Hepatocyte (in vitro differentiated cells): ENCODE measurements around the gene KCNIP3. TPM values are rescaled to one million over a fixed set of nuclear protein-coding genes. Genes with fewer than 3 reads are reported as not detected.

ENCODE experiments used
- DNase-seq: peaks from one replicate; pipeline ENCODE4 v3.0.0-alpha.2; 2016; ENCODE audit warnings: low spot score
- H2AFZ ChIP-seq: fragments of 200-600 bp; sonication (generic); 2 replicates; pipeline ENCODE4 v1.6.0; 2016; ENCODE audit warnings: antibody characterized with exemption, mild to moderate bottlenecking
- H3K27ac ChIP-seq: fragments of 200-600 bp; sonication (generic); 2 replicates; pipeline ENCODE4 v1.5.1; 2016; ENCODE audit warnings: mild to moderate bottlenecking
- H3K27me3 ChIP-seq: fragments of 200-600 bp; sonication (generic); 2 replicates; pipeline ENCODE4 v1.6.1; 2016
- H3K36me3 ChIP-seq: fragments of 200-600 bp; sonication (generic); replicated peaks from 2 replicates; pipeline ENCODE4 v1.5.1; 2016; ENCODE audit warnings: low read depth; ENCODE audit not compliant: insufficient read depth
- H3K4me1 ChIP-seq: fragments of 200-600 bp; sonication (generic); 2 replicates; pipeline ENCODE4 v1.5.1; 2016; ENCODE audit warnings: mild to moderate bottlenecking, moderate library complexity; ENCODE audit not compliant: insufficient read depth
- H3K4me2 ChIP-seq: fragments of 200-600 bp; sonication (generic); 2 replicates; pipeline ENCODE4 v1.6.0; 2016
- H3K4me3 ChIP-seq: fragments of 200-600 bp; sonication (generic); 2 replicates; pipeline ENCODE4 v1.5.1; 2016; ENCODE audit warnings: mild to moderate bottlenecking
- H3K79me2 ChIP-seq: fragments of 200-600 bp; sonication (generic); 2 replicates; pipeline ENCODE4 v1.6.0; 2017; ENCODE audit warnings: mild to moderate bottlenecking
- H3K9me2 ChIP-seq: fragments of 200-600 bp; sonication (generic); replicated peaks from 2 replicates; pipeline ENCODE4 v1.6.0; 2017; ENCODE audit warnings: mild to moderate bottlenecking; ENCODE audit not compliant: insufficient read depth
- H3K9me3 ChIP-seq: fragments of 200-600 bp; sonication (generic); 2 replicates; pipeline ENCODE4 v1.5.1; 2016; ENCODE audit warnings: low read depth, mild to moderate bottlenecking
- H4K20me1 ChIP-seq: fragments of 200-600 bp; sonication (generic); 2 replicates; pipeline ENCODE4 v1.6.0; 2016; ENCODE audit warnings: mild to moderate bottlenecking; ENCODE audit not compliant: insufficient read depth, poor library complexity, severe bottlenecking
- CTCF ChIP-seq: fragments of 200-600 bp; sonication (generic); IDR thresholded peaks from 2 replicates; pipeline ENCODE4 v1.5.1; 2016; ENCODE audit warnings: antibody characterized with exemption, mild to moderate bottlenecking; ENCODE audit not compliant: poor library complexity
- EZH2 ChIP-seq: fragments of 200-600 bp; sonication (generic); IDR thresholded peaks from 2 replicates; pipeline ENCODE4 v1.6.1; 2016; ENCODE audit warnings: antibody characterized with exemption, mild to moderate bottlenecking, borderline replicate concordance
- EZH2phosphoT487 ChIP-seq: fragments of 200-600 bp; sonication (generic); IDR thresholded peaks from one replicate; pipeline ENCODE4 v1.6.1; 2018; ENCODE audit warnings: antibody characterized with exemption, mild to moderate bottlenecking, low read depth, moderate library complexity; ENCODE audit not compliant: unreplicated experiment, severe bottlenecking
- WGBS: methylation state at CpG from one replicate; pipeline ENCODE4 v1.1.6; 2016; ENCODE audit warnings: low lambda C conversion rate; ENCODE audit errors: missing lambda C conversion rate; 5-methylcytosine and 5-hydroxymethylcytosine counted together
- polyA plus RNA-seq: library from polyadenylated mRNA; unstranded; fragments of >200 nt; fragmentation: Nextera tagmentation; extraction: Ambion mirVana; gene quantifications from 2 replicates; pipeline ENCODE4 v1.2.1, GENCODE V29; 2016
- total RNA-seq: library from RNA; depleted of rRNA; stranded (reverse); fragments of >200 nt; gene quantifications from 2 replicates; pipeline ENCODE4 v1.2.3, GENCODE V29; 2014

KCNIP3 gene
- total and polyA plus RNA-seq, 2 experiments from 2014 or later, result 6.1 to 6.5 TPM

GRCh38 chr2:95351598-95351915, 54.4 kb downstream of the KCNIP3 start:
- H3K4me1 ChIP-seq, result no peaks in the 10 kb centered on the region
- H3K9me2 ChIP-seq, result no peaks in the 10 kb centered on the region
- no peak overlapping the region for H3K4me2 ChIP-seq
- no peaks in the 10 kb centered on the region for H4K20me1 ChIP-seq
- H3K9me3 ChIP-seq, result no peaks in the 10 kb centered on the region
- H3K36me3 ChIP-seq, result no peaks in the 10 kb centered on the region
- peaks cover 28% of the 10 kb centered on the region for H3K27me3 ChIP-seq
- no peaks in the 10 kb centered on the region for H3K79me2 ChIP-seq
- H2AFZ ChIP-seq, result no peak overlapping the region
- DNase-seq, result no peak
- no peak overlapping the region for H3K4me3 ChIP-seq
- TF ChIP-seq EZH2 (no peak), CTCF (no peak), EZH2phosphoT487 (no peak)
- no peak overlapping the region for H3K27ac ChIP-seq
- 75% methylated on average over 4 of the region's 4 CpGs for WGBS

DNA sequence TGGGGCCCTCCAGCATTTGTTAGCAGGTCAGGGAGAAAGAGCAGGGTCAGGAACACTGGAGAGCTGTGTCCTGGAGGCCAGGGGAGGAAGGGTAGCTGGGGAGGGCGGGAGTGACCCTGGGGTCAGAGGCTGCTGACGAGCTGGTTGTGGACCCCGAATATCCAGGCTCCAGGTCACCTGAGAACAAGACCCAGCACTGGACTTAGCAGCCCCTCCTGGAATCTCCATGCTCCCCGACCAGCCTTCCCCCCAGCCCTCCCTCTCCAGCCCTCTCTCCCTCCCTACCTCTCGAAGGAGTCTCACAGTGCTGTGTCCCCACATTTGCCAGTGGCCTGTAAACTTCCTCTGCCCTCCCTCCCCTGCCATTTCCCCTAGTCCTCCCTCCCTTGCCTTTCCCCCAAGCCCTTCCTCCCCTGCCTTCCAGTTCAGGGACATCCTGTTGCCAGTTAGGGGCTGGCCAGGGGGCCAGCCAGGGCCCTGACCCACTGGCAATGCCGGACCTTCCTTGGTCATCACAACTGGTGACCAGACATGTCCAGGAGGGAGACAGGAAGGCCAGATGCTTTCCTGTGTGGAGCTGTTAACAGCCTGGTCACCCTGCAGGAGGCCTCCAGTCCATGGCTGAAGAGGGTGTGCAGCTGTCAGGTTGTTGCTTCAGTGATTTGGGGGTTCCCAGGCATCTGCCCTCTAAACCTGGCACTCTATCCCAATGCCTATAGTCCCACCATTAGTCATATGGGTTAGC, 55.3 kb downstream of the KCNIP3 start:
- Histone ChIP-seq H3K4me2 (no peak overlapping the region), H3K4me3 (no peak overlapping the region), H2AFZ (no peak overlapping the region), H3K27ac (no peak overlapping the region), H3K4me1 (no peaks in the 10 kb centered on the region), H3K36me3 (no peaks in the 10 kb centered on the region), H3K9me2 (no peaks in the 10 kb centered on the region), H4K20me1 (no peaks in the 10 kb centered on the region), H3K79me2 (no peaks in the 10 kb centered on the region), H3K27me3 (peaks cover 21% of the 10 kb centered on the region), H3K9me3 (no peaks in the 10 kb centered on the region)
- TF ChIP-seq EZH2phosphoT487, result no peak
- no peak for TF ChIP-seq CTCF
- 92% methylated on average over 2 of the region's 6 CpGs for WGBS
- no peak for DNase-seq

DNA sequence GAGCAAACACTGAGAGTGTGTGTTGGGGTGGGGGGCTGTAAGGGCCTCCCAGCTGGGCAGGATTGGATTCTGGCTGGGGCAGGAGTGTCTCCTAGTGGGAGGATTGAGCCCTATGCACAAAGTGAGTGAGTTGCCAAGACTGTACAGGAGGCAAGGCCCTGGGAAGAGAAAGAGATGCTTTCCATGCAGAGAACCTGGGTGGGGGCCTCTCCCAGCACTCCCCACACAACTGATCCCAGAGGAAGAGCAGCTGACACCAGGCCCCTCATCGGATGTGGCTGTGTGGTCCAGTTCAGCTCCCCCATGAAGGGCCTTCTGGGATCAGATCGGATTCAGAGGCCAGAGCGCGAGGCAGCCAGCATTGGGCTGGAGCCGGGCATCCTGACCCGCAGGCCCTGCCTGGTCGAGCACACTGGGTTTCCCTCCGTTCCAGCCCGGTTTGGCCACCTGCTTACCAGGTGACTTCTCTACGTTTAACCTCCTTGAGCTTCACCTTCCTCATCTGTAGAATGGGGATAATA, 56.0 kb downstream of the KCNIP3 start:
- H4K20me1 ChIP-seq, result no peaks in the 10 kb centered on the region
- no peaks in the 10 kb centered on the region for H3K79me2 ChIP-seq
- H3K27ac ChIP-seq, result no peak overlapping the region
- H3K4me1 ChIP-seq, result no peaks in the 10 kb centered on the region
- H3K36me3 ChIP-seq, result no peaks in the 10 kb centered on the region
- no peak overlapping the region for H3K4me2 ChIP-seq
- TF ChIP-seq CTCF, result no peak
- TF ChIP-seq EZH2, result no peak
- no peak for TF ChIP-seq EZH2phosphoT487
- DNase-seq, result no peak
- no peaks in the 10 kb centered on the region for H3K9me2 ChIP-seq
- H2AFZ ChIP-seq, result no peak overlapping the region
- WGBS, result 85% methylated on average over 10 of the region's 10 CpGs
- H3K9me3 ChIP-seq, result no peaks in the 10 kb centered on the region
- peaks cover 15% of the 10 kb centered on the region for H3K27me3 ChIP-seq
- no peak overlapping the region for H3K4me3 ChIP-seq
